H9 (cell line): ENCODE results near the gene GDAP1L1. TPM values are rescaled to one million over a fixed set of nuclear protein-coding genes. Genes with fewer than 3 reads are reported as not detected.

Experiments used
- DNase-seq: peaks from one replicate; pipeline ENCODE4 v3.0.0-alpha.2; 2017
- H2AFZ ChIP-seq: one replicate; pipeline ENCODE4 v1.6.1; 2013; ENCODE audit warnings: mild to moderate bottlenecking, low read length, control low read depth, moderate library complexity
- H2AK5ac ChIP-seq: 2 replicates; pipeline ENCODE4 v1.6.1; 2013; ENCODE audit warnings: low read length, control low read depth, mixed read lengths; ENCODE audit not compliant: insufficient read length
- H2BK120ac ChIP-seq: one replicate; pipeline ENCODE4 v1.6.1; 2013; ENCODE audit warnings: low read depth, mild to moderate bottlenecking, low read length, control low read depth, inconsistent platforms; ENCODE audit not compliant: poor library complexity, severe bottlenecking
- H2BK12ac ChIP-seq: 2 replicates; pipeline ENCODE4 v1.6.1; 2013; ENCODE audit warnings: low read length, control low read depth, mixed read lengths, low read depth; ENCODE audit not compliant: insufficient read length
- H2BK15ac ChIP-seq: 2 replicates; pipeline ENCODE4 v1.6.1; 2013; ENCODE audit warnings: low read depth, low read length, control low read depth
- H2BK20ac ChIP-seq: one replicate; pipeline ENCODE4 v1.6.1; 2013; ENCODE audit warnings: low read depth, mild to moderate bottlenecking, low read length, control low read depth, inconsistent platforms; ENCODE audit not compliant: poor library complexity, severe bottlenecking
- H2BK5ac ChIP-seq: 2 replicates; pipeline ENCODE4 v1.6.1; 2013; ENCODE audit warnings: low read length, control low read depth, mixed read lengths; ENCODE audit not compliant: insufficient read length
- H3K14ac ChIP-seq: 2 replicates; pipeline ENCODE4 v1.6.1; 2013; ENCODE audit warnings: low read length, control low read depth; ENCODE audit not compliant: insufficient read depth
- H3K18ac ChIP-seq: 2 replicates; pipeline ENCODE4 v1.6.1; 2013; ENCODE audit warnings: low read depth, mild to moderate bottlenecking, mixed read lengths, low read length, control low read depth; ENCODE audit not compliant: insufficient read length
- H3K23ac ChIP-seq: 2 replicates; pipeline ENCODE4 v1.6.1; 2013; ENCODE audit warnings: low read length, control low read depth, mixed read lengths, low read depth; ENCODE audit not compliant: insufficient read length
- H3K23me2 ChIP-seq: 2 replicates; pipeline ENCODE4 v1.6.1; 2013; ENCODE audit warnings: low read depth, mild to moderate bottlenecking, mixed read lengths, low read length, control low read depth; ENCODE audit not compliant: insufficient read length, poor library complexity, severe bottlenecking
- H3K27ac ChIP-seq: 2 replicates; pipeline ENCODE4 v1.5.1; 2013; ENCODE audit warnings: low read length, control low read depth, mixed read lengths, low read depth; ENCODE audit not compliant: insufficient read length
- H3K27me3 ChIP-seq: 2 replicates; pipeline ENCODE4 v1.6.1; 2013; ENCODE audit warnings: low read length, control low read depth, inconsistent platforms; ENCODE audit not compliant: insufficient read depth
- H3K4ac ChIP-seq: 2 replicates; pipeline ENCODE4 v1.6.1; 2013; ENCODE audit warnings: low read depth, mild to moderate bottlenecking, control low read depth, inconsistent platforms, low read length, moderate library complexity
- H3K4me1 ChIP-seq: 2 replicates; pipeline ENCODE4 v1.6.1; 2013; ENCODE audit warnings: low read length, control low read depth, inconsistent platforms; ENCODE audit not compliant: insufficient read depth
- H3K4me2 ChIP-seq: 2 replicates; pipeline ENCODE4 v1.6.1; 2013; ENCODE audit warnings: low read length, control low read depth, mixed read lengths; ENCODE audit not compliant: insufficient read length, insufficient read depth
- H3K56ac ChIP-seq: 2 replicates; pipeline ENCODE4 v1.6.1; 2013; ENCODE audit warnings: low read depth, mild to moderate bottlenecking, mixed read lengths, low read length, control low read depth; ENCODE audit not compliant: insufficient read length
- H3K79me1 ChIP-seq: 2 replicates; pipeline ENCODE4 v1.6.1; 2013; ENCODE audit warnings: low read depth, mild to moderate bottlenecking, moderate library complexity, low read length, control low read depth, inconsistent platforms; ENCODE audit not compliant: insufficient read depth, poor library complexity, severe bottlenecking
- H3K79me2 ChIP-seq: 2 replicates; pipeline ENCODE4 v1.6.1; 2013; ENCODE audit warnings: low read length, control low read depth, inconsistent platforms; ENCODE audit not compliant: insufficient read depth
- H3K9ac ChIP-seq: 2 replicates; pipeline ENCODE4 v1.6.1; 2013; ENCODE audit warnings: low read length, control low read depth, mixed read lengths; ENCODE audit not compliant: insufficient read length; ENCODE audit errors: extremely low read depth
- H3K9me3 ChIP-seq: one replicate; pipeline ENCODE4 v1.6.1; 2013; ENCODE audit warnings: low read depth, low read length, inconsistent platforms; ENCODE audit not compliant: control insufficient read depth
- H3T11ph ChIP-seq: one replicate; pipeline ENCODE4 v1.6.1; 2013; ENCODE audit warnings: mild to moderate bottlenecking, low read length, control low read depth, inconsistent platforms
- H4K20me1 ChIP-seq: one replicate; pipeline ENCODE4 v1.6.1; 2013; ENCODE audit not compliant: control insufficient read depth, insufficient read length, insufficient read depth
- H4K5ac ChIP-seq: 2 replicates; pipeline ENCODE4 v1.6.1; 2013; ENCODE audit warnings: low read depth, mild to moderate bottlenecking, mixed read lengths, low read length, control low read depth; ENCODE audit not compliant: insufficient read length
- H4K8ac ChIP-seq: replicated peaks from 2 replicates; pipeline ENCODE4 v1.6.1; 2013; ENCODE audit warnings: low read length, control low read depth, mixed read lengths, low read depth; ENCODE audit not compliant: insufficient read length
- H4K91ac ChIP-seq: 2 replicates; pipeline ENCODE4 v1.6.1; 2013; ENCODE audit warnings: low read depth, mild to moderate bottlenecking, moderate library complexity, mixed read lengths, low read length, control low read depth; ENCODE audit not compliant: insufficient read length
- H3K27ac Mint-ChIP-seq, 3 experiments: 2 replicates in 2 of 3; 3 replicates in 1 of 3; pipeline ENCODE4 v1.8.0; 2020 to 2021; ENCODE audit warnings: mixed read lengths in 3 of 3, mild to moderate bottlenecking in 1 of 3, moderate library complexity in 1 of 3
- H3K27me3 Mint-ChIP-seq: 2 replicates; pipeline ENCODE4 v1.8.0; 2021; ENCODE audit warnings: low read depth, mild to moderate bottlenecking, moderate library complexity, mixed read lengths
- H3K36me3 Mint-ChIP-seq, 3 experiments: 2 replicates in 2 of 3; 3 replicates in 1 of 3; pipeline ENCODE4 v1.8.0; 2020 to 2021; ENCODE audit warnings: low read depth in 3 of 3, mixed read lengths in 3 of 3; ENCODE audit not compliant: insufficient read depth in 1 of 3
- H3K4me1 Mint-ChIP-seq, 2 experiments: 2 replicates each; pipeline ENCODE4 v1.8.0; 2020; ENCODE audit warnings: mixed read lengths in 2 of 2
- H3K4me3 Mint-ChIP-seq, 2 experiments: 2 replicates in 1 of 2; 3 replicates in 1 of 2; pipeline ENCODE4 v1.8.0; 2020 to 2021; ENCODE audit warnings: mild to moderate bottlenecking in 2 of 2, mixed read lengths in 2 of 2, moderate library complexity in 1 of 2
- H3K9me3 Mint-ChIP-seq, 2 experiments: 2 replicates in 1 of 2; 3 replicates in 1 of 2; pipeline ENCODE4 v1.8.0; 2020; ENCODE audit warnings: mild to moderate bottlenecking in 2 of 2, mixed read lengths in 2 of 2, moderate library complexity in 1 of 2
- CTCF ChIP-seq: fragments of 200-600 bp; sonication (generic); conservative IDR thresholded peaks from 3 replicates; pipeline ENCODE4 v1.8.0; 2021; ENCODE audit warnings: antibody characterized with exemption, mild to moderate bottlenecking
- total RNA-seq: library from RNA; stranded (reverse); gene quantifications from 2 replicates; pipeline ENCODE4 v1.2.1, GENCODE V29; 2021

Gene GDAP1L1
- total RNA-seq, 1 experiment from 2014 or later: 5.9 TPM

- Histone ChIP-seq H3K14ac (no peak overlapping the region), H4K91ac (no peak overlapping the region), H3K79me2 (no peaks in the 10 kb centered on the region), H3K9me3 (no peaks in the 10 kb centered on the region), H3T11ph (no peak overlapping the region), H2BK20ac (no peak overlapping the region), H4K8ac (no peak overlapping the region), H2BK12ac (no peak overlapping the region), H3K4me1 (no peaks in the 10 kb centered on the region), H2AFZ (no peak overlapping the region), H3K23me2 (peaks cover 7% of the 10 kb centered on the region), H3K9ac (no peak overlapping the region), H3K56ac (no peak overlapping the region), H3K23ac (no peak overlapping the region), H2BK15ac (no peak overlapping the region), H2BK5ac (no peak overlapping the region), H4K20me1 (no peaks in the 10 kb centered on the region), H3K79me1 (no peaks in the 10 kb centered on the region), H2BK120ac (peak overlapping the region; percentile 55), H3K18ac (no peak overlapping the region), H3K4me2 (no peak overlapping the region), H4K5ac (no peak overlapping the region), H3K27me3 (no peaks in the 10 kb centered on the region), H2AK5ac (no peak overlapping the region), H3K27ac (no peak overlapping the region), H3K4ac (no peak overlapping the region)
- Mint-ChIP-seq H3K27me3 (peaks cover 25% of the 10 kb centered on the region), H3K36me3 (no peaks in the 10 kb centered on the region), H3K27ac (no peak overlapping the region), H3K4me3 (no peak overlapping the region), H3K9me3 (no peaks in the 10 kb centered on the region), H3K4me1 (peaks cover 6 to 8% of the 10 kb centered on the region in 2 experiments)
- no peak for DNase-seq
- no peak for TF ChIP-seq CTCF
Measured at GRCh38 chr20:44314870-44315269, 67.8 kb downstream of the GDAP1L1 start.
